ENCODE results near the gene MIEF1. TPM values are rescaled to one million over a fixed set of nuclear protein-coding genes. Genes with fewer than 3 reads are reported as not detected.

The MIEF1 gene
- total RNA-seq, 6 experiments from 2014 or later: 26.4 to 32.8 (median 28.7) TPM

- peaks cover 12% of the 10 kb centered on the region for H3K27me3 Mint-ChIP-seq (ENCODE audit: insufficient read depth)
- TF ChIP-seq CTCF (IDR thresholded peaks at IDR 0.05): no peak
- H3K4me3 Mint-ChIP-seq: no peak overlapping the region
- no peak overlapping the region for H3K27ac Mint-ChIP-seq
- peaks cover 17% of the 10 kb centered on the region for H3K4me1 Mint-ChIP-seq (ENCODE audit: low read depth)
- DNase-seq: no peak
- H3K36me3 Mint-ChIP-seq (ENCODE audit: low read depth): peaks cover 9% of the 10 kb centered on the region
- H3K9me3 Mint-ChIP-seq: no peaks in the 10 kb centered on the region
Observed at GRCh38 chr22:39535831-39536449, 33.9 kb downstream of the MIEF1 start.

GRCh38 chr22:39536711-39537110 lies 34.6 kb downstream of the MIEF1 start:
- TF ChIP-seq CTCF (IDR thresholded peaks at IDR 0.05): no peak
- Mint-ChIP-seq H3K27ac (no peak overlapping the region), H3K4me1 (ENCODE audit: low read depth) (peaks cover 9% of the 10 kb centered on the region), H3K4me3 (no peak overlapping the region), H3K27me3 (ENCODE audit: insufficient read depth) (peaks cover 13% of the 10 kb centered on the region), H3K36me3 (ENCODE audit: low read depth) (peaks cover 4% of the 10 kb centered on the region), H3K9me3 (no peaks in the 10 kb centered on the region)
- DNase-seq: no peak

- Mint-ChIP-seq H3K27ac (no peak overlapping the region), H3K36me3 (ENCODE audit: low read depth) (no peaks in the 10 kb centered on the region), H3K4me3 (no peak overlapping the region), H3K9me3 (no peaks in the 10 kb centered on the region), H3K4me1 (ENCODE audit: low read depth) (0 out of 2 replicates have a peak, but pooled peaks cover 5% of the 10 kb centered on the region), H3K27me3 (ENCODE audit: insufficient read depth) (peaks cover 13% of the 10 kb centered on the region)
- DNase-seq: no peak
- TF ChIP-seq CTCF (IDR thresholded peaks at IDR 0.05): no peak
Observed at GRCh38 chr22:39537975-39538374, 35.9 kb downstream of the MIEF1 start.

- TF ChIP-seq CTCF (IDR thresholded peaks at IDR 0.05): peak; percentile 72
- no peak for DNase-seq
- peaks cover 17% of the 10 kb centered on the region for H3K27me3 Mint-ChIP-seq (ENCODE audit: insufficient read depth)
- H3K4me3 Mint-ChIP-seq: no peak overlapping the region
- peaks cover 28% of the 10 kb centered on the region for H3K4me1 Mint-ChIP-seq (ENCODE audit: low read depth)
- H3K36me3 Mint-ChIP-seq (ENCODE audit: low read depth): no peaks in the 10 kb centered on the region
- H3K9me3 Mint-ChIP-seq: no peaks in the 10 kb centered on the region
- H3K27ac Mint-ChIP-seq: no peak overlapping the region
Observed at GRCh38 chr22:39543095-39543494, 41.0 kb downstream of the MIEF1 start.

GRCh38 chr22:39545386-39546365 lies 43.6 kb downstream of the MIEF1 start:
- Mint-ChIP-seq H3K27ac (no peak overlapping the region), H3K36me3 (ENCODE audit: low read depth) (no peaks in the 10 kb centered on the region), H3K9me3 (no peaks in the 10 kb centered on the region), H3K4me3 (no peak overlapping the region), H3K27me3 (ENCODE audit: insufficient read depth) (peaks cover 14% of the 10 kb centered on the region), H3K4me1 (ENCODE audit: low read depth) (peaks cover 28% of the 10 kb centered on the region)
- DNase-seq: no peak
- no peak for TF ChIP-seq CTCF (IDR thresholded peaks at IDR 0.05)
